Thyroid gland (tissue), 4 donors: ENCODE results near the gene KIAA1671.

ENCODE experiments used
- CTCF ChIP-seq, 6 experiments: fragments of 200-600 bp in 3 of 6; fragments of 450-650 bp in 3 of 6; sonication (generic) in 3 of 6; IDR thresholded peaks; one replicate each; pipeline ENCODE4 v1.5.1; 2016 to 2019; ENCODE audit warnings: antibody characterized with exemption in 6 of 6, mild to moderate bottlenecking in 2 of 6, inconsistent platforms in 1 of 6, moderate library complexity in 1 of 6
- POLR2A ChIP-seq, 2 donors: fragments of 450-650 bp; IDR thresholded peaks; one replicate each; pipeline ENCODE4 v1.6.1; 2017; ENCODE audit warnings: antibody characterized with exemption in 2 of 2, mild to moderate bottlenecking in 2 of 2, moderate library complexity in 1 of 2

GRCh38 chr22:25206998-25207397 is 254.5 kb downstream of the KIAA1671 start:
- TF ChIP-seq CTCF (IDR thresholded peaks at IDR 0.05): no peak
- no peak for TF ChIP-seq POLR2A (IDR thresholded peaks at IDR 0.05)
